ENCODE measurements around the gene ORC4.
"Not testable (repeated sequence)": the region's sequence is repeated elsewhere in the genome, so short reads cannot be mapped to it uniquely, and the experiment has no call there.

The ORC4 gene

GRCh38 chr2:148021059-148021861 is 723 bp upstream of the ORC4 start, which contains the start of gene MBD5:
Gene MBD5 (plus strand): TSS chr2:148021091.
- in situ Hi-C loops (cut with HindIII; ENCODE audit: low sequenced_read_pairs), result no loop called here

- in situ Hi-C loops (cut with HindIII; ENCODE audit: low sequenced_read_pairs), result no loop called here
These were observed 5.9 kb downstream of the ORC4 start for GRCh38 chr2:148014616-148015015.

GRCh38 chr2:148013876-148014275 is 6.7 kb downstream of the ORC4 start:
- in situ Hi-C loops (cut with HindIII; ENCODE audit: low sequenced_read_pairs), result no loop called here

- in situ Hi-C loops (cut with HindIII; ENCODE audit: low sequenced_read_pairs), result not testable (repeated sequence)
These were observed 12.1 kb downstream of the ORC4 start for GRCh38 chr2:148008411-148008810.

GRCh38 chr2:148007219-148007900 is 13.2 kb downstream of the ORC4 start:
- in situ Hi-C loops (cut with HindIII; ENCODE audit: low sequenced_read_pairs), result no loop called here

GRCh38 chr2:148006249-148007007 is 14.1 kb downstream of the ORC4 start:
- in situ Hi-C loops (cut with HindIII; ENCODE audit: low sequenced_read_pairs), result no loop called here

- in situ Hi-C loops (cut with HindIII; ENCODE audit: low sequenced_read_pairs), result not testable (repeated sequence)
These were observed 18.1 kb downstream of the ORC4 start for GRCh38 chr2:148002420-148002819.

- in situ Hi-C loops (cut with HindIII; ENCODE audit: low sequenced_read_pairs), result no loop called here
These were observed 20.4 kb downstream of the ORC4 start for GRCh38 chr2:148000095-148000494.

- in situ Hi-C loops (cut with HindIII; ENCODE audit: low sequenced_read_pairs), result no loop called here
These were observed 21.4 kb downstream of the ORC4 start for GRCh38 chr2:147999126-147999525.

GRCh38 chr2:147998203-147998602 is 22.3 kb downstream of the ORC4 start:
- in situ Hi-C loops (cut with HindIII; ENCODE audit: low sequenced_read_pairs), result no loop called here

- in situ Hi-C loops (cut with HindIII; ENCODE audit: low sequenced_read_pairs), result no loop called here
These were observed 23.7 kb downstream of the ORC4 start for GRCh38 chr2:147996828-147997227.

GRCh38 chr2:147994965-147995364 is 25.6 kb downstream of the ORC4 start:
- in situ Hi-C loops (cut with HindIII; ENCODE audit: low sequenced_read_pairs), result not testable (repeated sequence)

- in situ Hi-C loops (cut with HindIII; ENCODE audit: low sequenced_read_pairs), result no loop called here
These were observed 30.6 kb downstream of the ORC4 start for GRCh38 chr2:147989809-147990403.

- in situ Hi-C loops (cut with HindIII; ENCODE audit: low sequenced_read_pairs), result no loop called here
These were observed 31.4 kb downstream of the ORC4 start for GRCh38 chr2:147989102-147989501.

GRCh38 chr2:147980940-147981528 is 39.5 kb downstream of the ORC4 start:
- in situ Hi-C loops (cut with HindIII; ENCODE audit: low sequenced_read_pairs), result no loop called here

- in situ Hi-C loops (cut with HindIII; ENCODE audit: low sequenced_read_pairs), result no loop called here
These were observed 42.9 kb downstream of the ORC4 start for GRCh38 chr2:147977679-147978078.

GRCh38 chr2:147976102-147976501 is 44.4 kb downstream of the ORC4 start:
- in situ Hi-C loops (cut with HindIII; ENCODE audit: low sequenced_read_pairs), result no loop called here

GRCh38 chr2:147968571-147968970 is 52.0 kb downstream of the ORC4 start:
- in situ Hi-C loops (cut with HindIII; ENCODE audit: low sequenced_read_pairs), result no loop called here

- in situ Hi-C loops (cut with HindIII; ENCODE audit: low sequenced_read_pairs), result no loop called here
These were observed 68.4 kb downstream of the ORC4 start for GRCh38 chr2:147952118-147952517.

- in situ Hi-C loops (cut with HindIII; ENCODE audit: low sequenced_read_pairs), result no loop called here
These were observed 74.9 kb downstream of the ORC4 start for GRCh38 chr2:147945660-147946059.

- in situ Hi-C loops (cut with HindIII; ENCODE audit: low sequenced_read_pairs), result no loop called here
These were observed 81.2 kb downstream of the ORC4 start for GRCh38 chr2:147939313-147939712.
